PC-9 (cell line): ENCODE measurements around the gene ZNF48.

Source experiments
- CTCF ChIP-seq: fragments of 200-600 bp; sonication (generic); conservative IDR thresholded peaks from 2 replicates; pipeline ENCODE4 v1.6.1; 2017; ENCODE audit warnings: mixed run types, antibody characterized with exemption, mild to moderate bottlenecking, moderate library complexity
- EZH2 ChIP-seq: fragments of 200-600 bp; sonication (generic); IDR thresholded peaks from 2 replicates; pipeline ENCODE4 v1.8.0; 2017; ENCODE audit warnings: antibody characterized with exemption, low read depth

GRCh38 chr16:30434852-30435251, 39.6 kb downstream of the ZNF48 start:
- no peak for TF ChIP-seq CTCF
- TF ChIP-seq EZH2, result no peak
